CD4-positive, alpha-beta memory T cell (primary cell): ENCODE measurements around the gene AXIN1. TPM values are rescaled to one million over a fixed set of nuclear protein-coding genes. Genes with fewer than 3 reads are reported as not detected.

ENCODE experiments used
- CTCF ChIA-PET: fragments of 350-600 bp; sonication (Branson Sonifier 250); formaldehyde crosslinking; loops from one replicate; lab custom pipeline; 2021; ENCODE audit warnings: inconsistent platforms; ENCODE audit not compliant: partially characterized antibody; lab: Charles Lee
- POLR2A ChIA-PET: fragments of 350-600 bp; sonication (Branson Sonifier 250); formaldehyde crosslinking; loops from one replicate; lab custom pipeline; 2021; ENCODE audit not compliant: partially characterized antibody; lab: Charles Lee
- DNase-seq, 5 donors: peaks; one replicate each; pipeline versions ENCODE4 v3.0.0 to v3.0.0-alpha.2; 2020 to 2022; ENCODE audit warnings: mixed read lengths in 1 of 5
- H3K27ac ChIP-seq: one replicate; pipeline ENCODE4 v1.7.0; 2013; ENCODE audit warnings: low read depth, low read length
- H3K27me3 ChIP-seq: 2 replicates; pipeline ENCODE4 v1.7.0; 2013; ENCODE audit warnings: mild to moderate bottlenecking, low read length, moderate library complexity; ENCODE audit not compliant: insufficient read depth
- H3K36me3 ChIP-seq: 2 replicates; pipeline ENCODE4 v1.7.0; 2013; ENCODE audit warnings: mild to moderate bottlenecking, low read length, moderate library complexity; ENCODE audit not compliant: insufficient read depth
- H3K4me1 ChIP-seq: 2 replicates; pipeline ENCODE4 v1.7.0; 2013; ENCODE audit warnings: mild to moderate bottlenecking, low read length, moderate library complexity; ENCODE audit not compliant: insufficient read depth
- H3K4me3 ChIP-seq, 2 donors: one replicate each; pipeline ENCODE4 v1.7.0; 2013; ENCODE audit warnings: low read length in 2 of 2, mild to moderate bottlenecking in 1 of 2
- H3K9me3 ChIP-seq, 2 donors: one replicate each; pipeline ENCODE4 v1.7.0; 2013; ENCODE audit warnings: low read length in 2 of 2, control low read depth in 1 of 2; ENCODE audit not compliant: control insufficient read depth in 1 of 2
- H3K27ac Mint-ChIP-seq, 7 donors: one replicate each; pipeline ENCODE4 v1.8.0; 2020 to 2021; ENCODE audit warnings: mixed read lengths in 7 of 7, mild to moderate bottlenecking in 6 of 7, inconsistent platforms in 3 of 7, moderate library complexity in 3 of 7
- H3K27me3 Mint-ChIP-seq, 2 donors: one replicate each; pipeline ENCODE4 v1.8.0; 2020 to 2021; ENCODE audit warnings: mixed read lengths in 2 of 2
- H3K36me3 Mint-ChIP-seq, 2 donors: one replicate each; pipeline ENCODE4 v1.8.0; 2020 to 2021; ENCODE audit warnings: mixed read lengths in 2 of 2, inconsistent platforms in 1 of 2, mild to moderate bottlenecking in 1 of 2
- H3K4me1 Mint-ChIP-seq, 4 donors: one replicate each; pipeline ENCODE4 v1.8.0; 2020 to 2021; ENCODE audit warnings: mixed read lengths in 4 of 4, mild to moderate bottlenecking in 1 of 4
- H3K4me3 Mint-ChIP-seq, 8 donors: one replicate each; pipeline ENCODE4 v1.8.0; 2020 to 2021; ENCODE audit warnings: mixed read lengths in 8 of 8, mild to moderate bottlenecking in 7 of 8, moderate library complexity in 6 of 8, inconsistent platforms in 3 of 8
- H3K9me3 Mint-ChIP-seq, 8 donors: one replicate each; pipeline ENCODE4 v1.8.0; 2020 to 2021; ENCODE audit warnings: mixed read lengths in 8 of 8, mild to moderate bottlenecking in 5 of 8, inconsistent platforms in 3 of 8, moderate library complexity in 1 of 8
- intact Hi-C: fragments of 100-400 bp; cut with micrococcal nuclease; formaldehyde crosslinking; loops from one replicate; pipeline ENCODE4 v1.15.1; 2023
- polyA plus RNA-seq, 2 donors: library from polyadenylated mRNA; unstranded; fragments of 300-500 nt; fragmentation: Illumina TruSeq; gene quantifications; one replicate each; pipeline ENCODE4 v1.2.3, GENCODE V29; 2021
- total RNA-seq, 2 experiments: library from RNA; stranded (reverse); gene quantifications; one replicate each; pipeline ENCODE4 v1.2.3, GENCODE V29; 2021

The AXIN1 gene
- total and polyA plus RNA-seq, 4 experiments from 2014 or later: 0.67 to 43.0 (median 23.2) TPM

- Histone ChIP-seq H3K27ac (no peak overlapping the region), H3K27me3 (no peaks in the 10 kb centered on the region), H3K36me3 (peaks cover 21% of the 10 kb centered on the region), H3K4me1 (peaks cover 29% of the 10 kb centered on the region), H3K9me3 (no peaks in the 10 kb centered on the region), H3K4me3 (no peak overlapping the region)
- H3K27ac Mint-ChIP-seq: no peak overlapping the region
- no peaks in the 10 kb centered on the region for H3K9me3 Mint-ChIP-seq
- no peaks in the 10 kb centered on the region for H3K27me3 Mint-ChIP-seq
- no peak for DNase-seq
- intact Hi-C loops: loop anchor here (10.0 kb wide), 1 partner anchor 210 kb away; no protein-coding TSS in a partner anchor
- H3K36me3 Mint-ChIP-seq: peaks cover 0 to 16% of the 10 kb centered on the region in 2 donors
- CTCF ChIA-PET: no interaction called here
- peaks cover 3 to 21% (median 14%) of the 10 kb centered on the region in 4 donors for H3K4me1 Mint-ChIP-seq
- H3K4me3 Mint-ChIP-seq: no peak overlapping the region
- POLR2A ChIA-PET: no interaction called here
These were observed 22.0 kb upstream of the AXIN1 start for GRCh38 chr16:374616-374926.

DNA sequence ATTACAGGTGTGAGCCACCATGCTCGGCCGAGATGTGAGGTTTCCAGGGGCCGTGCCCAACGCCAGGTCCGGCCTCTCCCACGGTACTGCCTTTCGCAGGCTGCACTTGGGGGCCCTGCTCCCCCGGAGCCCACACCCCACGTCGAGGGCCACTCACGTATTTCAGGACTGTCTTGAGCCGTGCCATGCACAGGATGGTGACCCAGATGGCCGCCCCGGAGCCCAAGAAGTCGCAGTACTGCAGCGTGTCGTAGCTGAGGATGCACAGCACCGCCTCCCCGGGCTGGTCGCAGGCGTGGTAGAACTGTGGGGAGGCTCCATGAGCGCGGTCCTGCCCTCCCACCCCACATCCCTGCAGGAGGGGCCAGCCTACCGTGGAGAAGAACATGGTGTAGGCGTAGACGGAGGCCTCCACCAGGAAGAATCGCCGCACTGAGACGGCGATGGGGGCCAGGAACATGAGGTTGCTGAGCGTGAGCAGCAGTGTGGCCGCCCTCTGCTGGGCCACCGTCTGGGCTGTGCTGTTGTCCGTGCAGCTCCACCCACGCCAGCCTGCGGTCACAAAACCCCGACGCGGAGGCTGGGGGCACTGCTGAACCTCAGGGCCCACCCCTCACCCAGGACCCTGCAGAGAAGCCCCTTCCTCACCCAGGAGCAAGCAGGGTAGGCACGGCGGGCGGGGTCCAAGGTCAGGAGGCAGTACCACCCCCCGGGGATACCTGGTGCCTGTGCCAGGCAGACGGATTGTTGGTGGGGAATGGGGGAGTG is 21.5 kb upstream of the AXIN1 start:
- Mint-ChIP-seq H3K9me3 (no peaks in the 10 kb centered on the region), H3K27ac (peak overlapping the region in 1 of 7 donors; percentile 47), H3K4me3 (no peak overlapping the region), H3K36me3 (peaks cover under 1 to 16% of the 10 kb centered on the region in 2 donors), H3K27me3 (no peaks in the 10 kb centered on the region), H3K4me1 (peaks cover 3 to 22% (median 13%) of the 10 kb centered on the region in 4 donors)
- Histone ChIP-seq H3K27ac (no peak overlapping the region), H3K4me1 (peaks cover 29% of the 10 kb centered on the region), H3K27me3 (no peaks in the 10 kb centered on the region), H3K4me3 (no peak overlapping the region), H3K9me3 (no peaks in the 10 kb centered on the region), H3K36me3 (peaks cover 21% of the 10 kb centered on the region)
- CTCF ChIA-PET: no interaction called here
- POLR2A ChIA-PET: no interaction called here
- intact Hi-C loops: loop anchor here (10.0 kb wide), 1 partner anchor 211 kb away; no protein-coding TSS in a partner anchor
- no peak for DNase-seq

GRCh38 chr16:373020-373598 is 20.6 kb upstream of the AXIN1 start:
- no peaks in the 10 kb centered on the region for H3K27me3 ChIP-seq
- no peaks in the 10 kb centered on the region for H3K9me3 ChIP-seq
- Mint-ChIP-seq H3K27ac (peak overlapping the region in 2 of 7 donors; percentile 12 to 40), H3K9me3 (no peaks in the 10 kb centered on the region), H3K27me3 (no peaks in the 10 kb centered on the region), H3K36me3 (peaks cover 2 to 16% of the 10 kb centered on the region in 2 donors), H3K4me1 (peaks cover 3 to 20% (median 13%) of the 10 kb centered on the region in 4 donors), H3K4me3 (peak overlapping the region in 1 of 8 donors; percentile 11)
- DNase-seq: no peak
- peaks cover 26% of the 10 kb centered on the region for H3K4me1 ChIP-seq
- intact Hi-C loops: loop anchor here (10.0 kb wide), 1 partner anchor 212 kb away; no protein-coding TSS in a partner anchor
- H3K27ac ChIP-seq: no peak overlapping the region
- ChIA-PET CTCF (no interaction called here), POLR2A (no interaction called here)
- peaks cover 22% of the 10 kb centered on the region for H3K36me3 ChIP-seq
- no peak overlapping the region for H3K4me3 ChIP-seq

DNA sequence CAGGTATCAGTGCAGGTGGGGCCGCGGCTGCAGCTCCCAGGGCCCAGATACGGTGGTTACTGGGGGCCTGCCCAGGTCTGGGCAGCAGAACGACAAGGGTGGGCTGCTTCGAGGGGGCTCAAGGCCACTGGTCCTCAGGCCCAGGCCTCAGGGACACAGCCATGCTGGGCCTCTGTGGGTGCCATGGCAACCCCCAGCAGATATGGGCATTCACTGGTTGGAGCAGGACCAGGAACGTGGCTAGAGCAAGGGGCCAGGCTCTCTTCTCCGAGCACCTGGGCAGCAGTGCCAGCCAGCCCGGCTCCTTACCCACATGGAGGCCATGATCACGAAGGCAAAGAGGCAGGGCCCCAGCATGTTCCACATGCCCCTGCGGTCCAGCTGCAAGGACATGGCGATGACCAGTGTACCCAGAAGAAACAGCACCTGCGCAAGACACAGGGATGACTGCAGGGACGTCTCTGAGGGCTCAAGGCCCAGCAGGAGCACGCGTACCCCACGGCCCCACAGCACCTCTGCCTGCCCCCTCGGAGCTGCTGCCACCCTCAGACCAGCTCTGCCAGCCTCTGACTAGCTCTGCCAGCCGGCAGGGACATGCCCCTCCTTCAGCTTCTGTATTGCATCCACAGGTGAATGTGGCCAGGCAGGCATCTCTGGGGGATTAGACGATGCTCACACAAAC is 19.9 kb upstream of the AXIN1 start:
- H3K4me3 Mint-ChIP-seq: no peak overlapping the region
- Histone ChIP-seq H3K9me3 (no peaks in the 10 kb centered on the region), H3K4me3 (no peak overlapping the region), H3K4me1 (peaks cover 26% of the 10 kb centered on the region), H3K27ac (no peak overlapping the region), H3K27me3 (no peaks in the 10 kb centered on the region), H3K36me3 (peaks cover 29% of the 10 kb centered on the region)
- ChIA-PET POLR2A (interaction anchor here (0.9 to 2.3 kb wide), 2 partner anchors 9 to 11 kb away, joined by 3 to 13 read pairs; partner anchors contain the start of gene PGAP6), CTCF (no interaction called here)
- H3K27ac Mint-ChIP-seq: peak overlapping the region in 2 of 7 donors; percentile 40 to 48
- DNase-seq: no peak
- intact Hi-C loops: loop anchor here (10.0 kb wide), 1 partner anchor 212 kb away; no protein-coding TSS in a partner anchor
- H3K9me3 Mint-ChIP-seq: no peaks in the 10 kb centered on the region
- H3K4me1 Mint-ChIP-seq: peaks cover 3 to 20% (median 13%) of the 10 kb centered on the region in 4 donors
- H3K27me3 Mint-ChIP-seq: no peaks in the 10 kb centered on the region
- peaks cover 2 to 16% of the 10 kb centered on the region in 2 donors for H3K36me3 Mint-ChIP-seq

- Mint-ChIP-seq H3K27me3 (no peaks in the 10 kb centered on the region), H3K4me3 (peak overlapping the region in 5 of 8 donors; percentile 31 to 64 (median 58)), H3K27ac (peak overlapping the region in 6 of 7 donors; percentile 12 to 86 (median 38)), H3K4me1 (peaks cover 3 to 20% (median 13%) of the 10 kb centered on the region in 4 donors), H3K36me3 (peaks cover 7 to 19% of the 10 kb centered on the region in 2 donors), H3K9me3 (no peaks in the 10 kb centered on the region)
- intact Hi-C loops: loop anchor here (2.0 to 10.0 kb wide), 2 partner anchors 19 to 213 kb away; partner anchors contain the start of gene AXIN1
- CTCF ChIA-PET: no interaction called here
- POLR2A ChIA-PET: interaction anchor here (0.9 to 2.3 kb wide), 5 partner anchors 10 to 118 kb away, joined by 3 to 13 read pairs (median 8); partner anchors contain the start of genes DECR2 and PGAP6
- no peaks in the 10 kb centered on the region for H3K9me3 ChIP-seq
- peaks cover 26% of the 10 kb centered on the region for H3K4me1 ChIP-seq
- no peak overlapping the region for H3K4me3 ChIP-seq
- H3K36me3 ChIP-seq: peaks cover 32% of the 10 kb centered on the region
- DNase-seq: no peak
- no peaks in the 10 kb centered on the region for H3K27me3 ChIP-seq
- H3K27ac ChIP-seq: no peak overlapping the region
These were observed 19.2 kb upstream of the AXIN1 start for GRCh38 chr16:371515-372301.

DNA sequence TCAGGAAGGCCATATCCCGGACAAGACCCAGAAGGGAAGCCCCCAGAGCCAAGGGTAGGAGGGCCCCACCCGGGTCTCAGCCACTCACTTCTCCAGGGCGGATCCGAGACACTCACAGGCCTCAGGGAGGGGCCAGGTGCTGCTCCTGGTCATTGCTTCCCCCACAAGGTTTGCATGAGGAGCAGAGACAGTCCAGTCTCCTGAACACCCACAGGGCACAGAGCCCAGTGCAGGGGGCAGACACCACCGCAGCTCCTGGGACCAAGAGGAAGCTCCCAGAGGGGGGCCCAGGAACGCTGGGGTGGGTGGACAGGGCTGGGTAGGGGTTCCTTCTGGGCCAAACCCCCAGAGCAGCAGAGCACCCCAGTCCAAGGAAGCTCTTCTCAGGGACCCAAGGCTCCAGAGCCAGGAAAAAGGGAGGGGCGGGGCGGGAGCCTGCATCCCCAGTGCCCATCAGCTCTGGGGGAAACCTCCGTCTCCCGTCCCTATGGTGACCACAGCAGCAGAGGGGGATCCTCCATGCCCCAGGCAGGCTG is 18.5 kb upstream of the AXIN1 start:
- Mint-ChIP-seq H3K27ac (peak overlapping the region; percentile 73 to 95 (median 94)), H3K4me3 (peak overlapping the region in 7 of 8 donors; percentile 81 to 96 (median 91)), H3K36me3 (peaks cover 7 to 17% of the 10 kb centered on the region in 2 donors), H3K4me1 (peaks cover 3 to 20% (median 13%) of the 10 kb centered on the region in 4 donors), H3K27me3 (no peaks in the 10 kb centered on the region), H3K9me3 (no peaks in the 10 kb centered on the region)
- H3K4me3 ChIP-seq: no peak overlapping the region
- DNase-seq: no peak
- intact Hi-C loops: loop anchor here (1.0 to 10.0 kb wide), 5 partner anchors 11 to 214 kb away; partner anchors contain the start of genes AXIN1 and RAB11FIP3
- no peaks in the 10 kb centered on the region for H3K27me3 ChIP-seq
- peaks cover 26% of the 10 kb centered on the region for H3K4me1 ChIP-seq
- POLR2A ChIA-PET: interaction anchor here (0.9 to 2.5 kb wide), 11 partner anchors 9 to 142 kb away, joined by 3 to 20 read pairs (median 6); partner anchors contain the start of genes DECR2, FAM234A, LUC7L and PGAP6
- CTCF ChIA-PET: interaction anchor here (0.9 to 1.3 kb wide), 5 partner anchors 9 to 305 kb away, joined by 3 to 4 read pairs (median 3); partner anchors contain the start of gene DECR2
- peak overlapping the region; percentile 42 for H3K27ac ChIP-seq
- no peaks in the 10 kb centered on the region for H3K9me3 ChIP-seq
- H3K36me3 ChIP-seq: peaks cover 33% of the 10 kb centered on the region
